CD4-positive, alpha-beta T cell (primary cell): ENCODE results near the gene NR3C1. TPM values are rescaled to one million over a fixed set of nuclear protein-coding genes. Genes with fewer than 3 reads are reported as not detected.

Source experiments
- ATAC-seq: fragments of 200-7000 bp; cut with Tn5 transposase; one replicate; pipeline ENCODE4 v1.10.0; 2022; ENCODE audit warnings: mild to moderate bottlenecking; ENCODE audit not compliant: poor library complexity
- CTCF ChIA-PET: fragments of 350-600 bp; sonication (Branson Sonifier 250); formaldehyde crosslinking; loops from one replicate; lab custom pipeline; 2021; ENCODE audit warnings: antibody characterized with exemption, inconsistent platforms; lab: Charles Lee
- POLR2A ChIA-PET: fragments of 350-600 bp; sonication (Branson Sonifier 250); formaldehyde crosslinking; loops from one replicate; lab custom pipeline; 2021; ENCODE audit warnings: antibody characterized with exemption, inconsistent platforms; lab: Charles Lee
- DNase-seq, 14 experiments: peaks; one replicate each; pipeline ENCODE4 v3.0.0-alpha.2; 2013 to 2020; ENCODE audit warnings: mixed read lengths in 2 of 14
- H3K27ac ChIP-seq, 2 donors: one replicate each; pipeline versions ENCODE4 v1.5.1 to v1.7.0; 2013; ENCODE audit warnings: low read length in 2 of 2, low read depth in 1 of 2, mild to moderate bottlenecking in 1 of 2
- H3K27me3 ChIP-seq, 2 experiments: 1 replicate in 1 of 2; 2 replicates in 1 of 2; pipeline versions ENCODE4 v1.6.1 to v1.7.0; 2013; ENCODE audit warnings: low read length in 2 of 2, control low read depth in 1 of 2, mild to moderate bottlenecking in 1 of 2, moderate library complexity in 1 of 2; ENCODE audit not compliant: insufficient read depth in 2 of 2, control insufficient read depth in 1 of 2
- H3K36me3 ChIP-seq: one replicate; pipeline ENCODE4 v1.6.1; 2013; ENCODE audit warnings: low read length, control low read depth; ENCODE audit not compliant: insufficient read depth
- H3K4me1 ChIP-seq: one replicate; pipeline ENCODE4 v1.6.1; 2013; ENCODE audit warnings: low read length, control low read depth; ENCODE audit not compliant: insufficient read depth
- H3K4me3 ChIP-seq: one replicate; pipeline ENCODE4 v1.5.1; 2013; ENCODE audit warnings: mild to moderate bottlenecking, low read length, moderate library complexity
- H3K9me3 ChIP-seq, 2 experiments: 1 replicate in 1 of 2; 2 replicates in 1 of 2; pipeline versions ENCODE4 v1.6.1 to v1.7.0; 2013; ENCODE audit warnings: low read length in 2 of 2, mild to moderate bottlenecking in 2 of 2, control low read depth in 1 of 2, moderate library complexity in 1 of 2; ENCODE audit not compliant: control insufficient read depth in 1 of 2, insufficient read depth in 1 of 2
- H3K27ac Mint-ChIP-seq: one replicate; pipeline ENCODE4 v1.8.0; 2020; ENCODE audit warnings: mixed read lengths
- H3K27me3 Mint-ChIP-seq: one replicate; pipeline ENCODE4 v1.8.0; 2021; ENCODE audit warnings: mixed read lengths
- H3K36me3 Mint-ChIP-seq: one replicate; pipeline ENCODE4 v1.8.0; 2021; ENCODE audit warnings: low read depth, mixed read lengths
- H3K4me1 Mint-ChIP-seq: one replicate; pipeline ENCODE4 v1.8.0; 2021; ENCODE audit warnings: low read depth, mixed read lengths
- H3K4me3 Mint-ChIP-seq: one replicate; pipeline ENCODE4 v1.8.0; 2020; ENCODE audit warnings: mild to moderate bottlenecking, mixed read lengths
- H3K9me3 Mint-ChIP-seq: one replicate; pipeline ENCODE4 v1.8.0; 2020; ENCODE audit warnings: mixed read lengths
- intact Hi-C, 2 experiments: fragments of 100-400 bp; cut with DNase I in 1 of 2; cut with micrococcal nuclease in 1 of 2; formaldehyde crosslinking; loops; one replicate each; pipeline versions ENCODE4 v1.15.1 to v1.9.0; 2023 to 2025; cut with DNase I, micrococcal nuclease
- total RNA-seq, 174 experiments: library from RNA in 2 of 174; stranded (reverse) in 2 of 174; gene quantifications; one replicate each; pipeline ENCODE4 v1.2.3 and lab custom pipeline; 2021 to 2026
- TF ChIP-seq, protein P1 (sequence below): fragments of 200-600 bp; IDR thresholded peaks from one replicate; pipeline ENCODE4 v1.8.0; 2022; ENCODE audit warnings: antibody characterized with exemption, mild to moderate bottlenecking

NR3C1 gene
- total RNA-seq, 2 experiments from 2014 or later: 168 to 191 TPM

GRCh38 chr5:143241892-143242291 is 161.6 kb downstream of the NR3C1 start:
- no peak overlapping the region for H3K27ac Mint-ChIP-seq
- H3K27ac ChIP-seq: no peak overlapping the region
- H3K27me3 ChIP-seq: no peaks in the 10 kb centered on the region
- H3K9me3 Mint-ChIP-seq: no peaks in the 10 kb centered on the region
- intact Hi-C loops: no loop called here
- TF ChIP-seq, protein P1, sequence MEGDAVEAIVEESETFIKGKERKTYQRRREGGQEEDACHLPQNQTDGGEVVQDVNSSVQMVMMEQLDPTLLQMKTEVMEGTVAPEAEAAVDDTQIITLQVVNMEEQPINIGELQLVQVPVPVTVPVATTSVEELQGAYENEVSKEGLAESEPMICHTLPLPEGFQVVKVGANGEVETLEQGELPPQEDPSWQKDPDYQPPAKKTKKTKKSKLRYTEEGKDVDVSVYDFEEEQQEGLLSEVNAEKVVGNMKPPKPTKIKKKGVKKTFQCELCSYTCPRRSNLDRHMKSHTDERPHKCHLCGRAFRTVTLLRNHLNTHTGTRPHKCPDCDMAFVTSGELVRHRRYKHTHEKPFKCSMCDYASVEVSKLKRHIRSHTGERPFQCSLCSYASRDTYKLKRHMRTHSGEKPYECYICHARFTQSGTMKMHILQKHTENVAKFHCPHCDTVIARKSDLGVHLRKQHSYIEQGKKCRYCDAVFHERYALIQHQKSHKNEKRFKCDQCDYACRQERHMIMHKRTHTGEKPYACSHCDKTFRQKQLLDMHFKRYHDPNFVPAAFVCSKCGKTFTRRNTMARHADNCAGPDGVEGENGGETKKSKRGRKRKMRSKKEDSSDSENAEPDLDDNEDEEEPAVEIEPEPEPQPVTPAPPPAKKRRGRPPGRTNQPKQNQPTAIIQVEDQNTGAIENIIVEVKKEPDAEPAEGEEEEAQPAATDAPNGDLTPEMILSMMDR: no peak
- H3K4me3 Mint-ChIP-seq: no peak overlapping the region
- no peaks in the 10 kb centered on the region for H3K9me3 ChIP-seq
- H3K27me3 Mint-ChIP-seq: no peaks in the 10 kb centered on the region
- no peaks in the 10 kb centered on the region for H3K4me1 ChIP-seq
- ChIA-PET POLR2A (no interaction called here), CTCF (interaction anchor here (0.6 kb wide), 1 partner anchor 22 kb away, joined by 3 read pairs; no protein-coding TSS in a partner anchor)
- no peak for ATAC-seq
- no peaks in the 10 kb centered on the region for H3K36me3 Mint-ChIP-seq
- H3K36me3 ChIP-seq: no peaks in the 10 kb centered on the region
- no peak overlapping the region for H3K4me3 ChIP-seq
- no peak for DNase-seq
- H3K4me1 Mint-ChIP-seq: no peaks in the 10 kb centered on the region

- ATAC-seq (no peak), DNase-seq (no peak)
- H3K9me3 Mint-ChIP-seq: no peaks in the 10 kb centered on the region
- H3K27ac ChIP-seq: no peak overlapping the region
- H3K36me3 Mint-ChIP-seq: no peaks in the 10 kb centered on the region
- no peaks in the 10 kb centered on the region for H3K4me1 Mint-ChIP-seq
- H3K36me3 ChIP-seq: no peaks in the 10 kb centered on the region
- POLR2A ChIA-PET: no interaction called here
- intact Hi-C loops: loop anchor here in 1 of 2 experiments (10.0 kb wide), 1 partner anchor 955 kb away; no protein-coding TSS in a partner anchor
- CTCF ChIA-PET: no interaction called here
- TF ChIP-seq, protein P1: no peak
- H3K4me3 Mint-ChIP-seq: no peak overlapping the region
- H3K27ac Mint-ChIP-seq: no peak overlapping the region
- H3K27me3 Mint-ChIP-seq: no peaks in the 10 kb centered on the region
- H3K4me3 ChIP-seq: no peak overlapping the region
- no peaks in the 10 kb centered on the region for H3K9me3 ChIP-seq
- H3K4me1 ChIP-seq: no peaks in the 10 kb centered on the region
- H3K27me3 ChIP-seq: no peaks in the 10 kb centered on the region
Observed at GRCh38 chr5:143239882-143240518, 163.5 kb downstream of the NR3C1 start.

- Histone ChIP-seq H3K4me1 (no peaks in the 10 kb centered on the region), H3K4me3 (no peak overlapping the region), H3K27me3 (no peaks in the 10 kb centered on the region), H3K27ac (no peak overlapping the region), H3K9me3 (no peaks in the 10 kb centered on the region), H3K36me3 (no peaks in the 10 kb centered on the region)
- Mint-ChIP-seq H3K4me1 (no peaks in the 10 kb centered on the region), H3K36me3 (no peaks in the 10 kb centered on the region), H3K9me3 (no peaks in the 10 kb centered on the region), H3K4me3 (no peak overlapping the region), H3K27ac (no peak overlapping the region), H3K27me3 (no peaks in the 10 kb centered on the region)
- intact Hi-C loops: loop anchor here in 1 of 2 experiments (10.0 kb wide), 1 partner anchor 956 kb away; no protein-coding TSS in a partner anchor
- ATAC-seq: no peak
- DNase-seq: no peak
- CTCF ChIA-PET: no interaction called here
- POLR2A ChIA-PET: no interaction called here
- TF ChIP-seq, protein P1: no peak
Observed at GRCh38 chr5:143238620-143239019, 164.9 kb downstream of the NR3C1 start.
